ENCODE results near the gene ZNF235.
"Not testable (repeated sequence)": the region's sequence is repeated elsewhere in the genome, so short reads cannot be mapped to it uniquely, and the experiment has no call there.

Gene ZNF235

GRCh38 chr19:44304659-44305193 is at the start of gene ZNF235:
Gene ZNF235, minus strand, starts transcription at chr19:44305025. Its CDS starts 1,621 bp downstream, at chr19:44303404.
- TF ChIP-seq Cebpa-rat (IDR thresholded peaks at IDR 0.05) = no peak
- H3K4me2 ChIP-seq = peak within 1 kb of the TSS; percentile 75 to 94 (median 88)
- no peaks in the 10 kb centered on the region for H4K20me1 ChIP-seq
- no peaks in the 10 kb centered on the region for H3K27me3 ChIP-seq
- peak within 1 kb of the TSS; percentile 71 to 87 (median 80) for H3K4me3 ChIP-seq
- H3K4me1 ChIP-seq = peaks cover 9 to 13% (median 11%) of the 10 kb centered on the region in 10 experiments; a peak in 19 of 20 replicates
- H3K27ac ChIP-seq = peak within 1 kb of the TSS; percentile 27 to 83 (median 73); a peak in 21 of 22 replicates
- peaks cover 0 to 41% (median 14%) of the 10 kb centered on the region in 11 experiments; a peak in 11 of 22 replicates for H3K9me3 ChIP-seq (replicated peaks in 1 of 11)
- peaks cover 11 to 29% (median 26%) of the 10 kb centered on the region in 11 experiments for H3K36me3 ChIP-seq
- peak within 1 kb of the TSS; percentile 71 to 90 (median 82) for H3K9ac ChIP-seq

- Histone ChIP-seq H3K9ac (no peak overlapping the region), H3K27me3 (no peaks in the 10 kb centered on the region), H3K27ac (no peak overlapping the region), H3K4me3 (no peak overlapping the region), H4K20me1 (no peaks in the 10 kb centered on the region), H3K4me1 (peaks cover 0 to 6% (median 0%) of the 10 kb centered on the region in 10 experiments; a peak in 2 of 20 replicates), H3K4me2 (no peak overlapping the region), H3K9me3 (replicated peaks in 1 of 11) (peaks cover 11 to 26% (median 16%) of the 10 kb centered on the region in 11 experiments; a peak in 20 of 22 replicates), H3K36me3 (no peaks in the 10 kb centered on the region)
- TF ChIP-seq Cebpa-rat (IDR thresholded peaks at IDR 0.05) = no peak
Observed at GRCh38 chr19:44346556-44346955, 41.7 kb upstream of the ZNF235 start.

- Histone ChIP-seq H3K36me3 (no peaks in the 10 kb centered on the region), H3K27ac (no peak overlapping the region), H4K20me1 (no peaks in the 10 kb centered on the region), H3K9ac (no peak overlapping the region), H3K4me2 (no peak overlapping the region), H3K9me3 (replicated peaks in 1 of 11) (peaks cover 11 to 26% (median 16%) of the 10 kb centered on the region in 11 experiments; a peak in 20 of 22 replicates), H3K4me3 (no peak overlapping the region), H3K4me1 (peaks cover 0 to 6% (median 0%) of the 10 kb centered on the region in 10 experiments; a peak in 2 of 20 replicates), H3K27me3 (no peaks in the 10 kb centered on the region)
- TF ChIP-seq Cebpa-rat (IDR thresholded peaks at IDR 0.05) = no peak
Observed at GRCh38 chr19:44345959-44346358, 41.1 kb upstream of the ZNF235 start.

- H3K9ac ChIP-seq = no peak overlapping the region
- H3K9me3 ChIP-seq (replicated peaks in 1 of 11) = peaks cover 14 to 23% (median 18%) of the 10 kb centered on the region in 11 experiments; a peak in 21 of 22 replicates
- no peaks in the 10 kb centered on the region for H4K20me1 ChIP-seq
- no peak overlapping the region for H3K4me2 ChIP-seq
- TF ChIP-seq Cebpa-rat (IDR thresholded peaks at IDR 0.05) = no peak
- no peaks in the 10 kb centered on the region for H3K36me3 ChIP-seq
- no peaks in the 10 kb centered on the region for H3K27me3 ChIP-seq
- H3K4me1 ChIP-seq = peaks cover 0 to 6% (median 0%) of the 10 kb centered on the region in 10 experiments; a peak in 2 of 20 replicates
- H3K4me3 ChIP-seq = no peak overlapping the region
- no peak overlapping the region for H3K27ac ChIP-seq
Observed at GRCh38 chr19:44344255-44344654, 39.4 kb upstream of the ZNF235 start.

- Histone ChIP-seq H3K4me3 (no peak overlapping the region), H3K9ac (no peak overlapping the region), H3K27me3 (no peaks in the 10 kb centered on the region), H3K36me3 (no peaks in the 10 kb centered on the region), H3K9me3 (replicated peaks in 1 of 11) (peaks cover 11 to 24% (median 15%) of the 10 kb centered on the region in 11 experiments), H3K4me1 (peaks cover 0 to 6% (median 0%) of the 10 kb centered on the region in 10 experiments; a peak in 2 of 20 replicates), H4K20me1 (no peaks in the 10 kb centered on the region), H3K27ac (no peak overlapping the region), H3K4me2 (no peak overlapping the region)
- no peak for TF ChIP-seq Cebpa-rat (IDR thresholded peaks at IDR 0.05)
Observed at GRCh38 chr19:44341794-44342193, 37.0 kb upstream of the ZNF235 start.

GRCh38 chr19:44334639-44335038 is 29.8 kb upstream of the ZNF235 start:
- H3K9me3 ChIP-seq (replicated peaks in 1 of 11) = peaks cover 80 to 95% (median 86%) of the 10 kb centered on the region in 11 experiments
- H3K36me3 ChIP-seq = peaks cover 0 to 16% (median 0%) of the 10 kb centered on the region in 11 experiments; a peak in 5 of 22 replicates

GRCh38 chr19:44332145-44332544 is 27.3 kb upstream of the ZNF235 start:
- no peak for TF ChIP-seq Cebpa-rat (IDR thresholded peaks at IDR 0.05)
- no peak overlapping the region for H3K27ac ChIP-seq

More at GRCh38 chr19:44334639-44335038, 29.8 kb upstream of the ZNF235 start:
- H3K4me1 ChIP-seq, H3K27me3 ChIP-seq, H4K20me1 ChIP-seq, H3K27ac ChIP-seq, H3K9ac ChIP-seq, H3K4me2 ChIP-seq: not testable (repeated sequence)
- H3K4me3 ChIP-seq = peak overlapping the region in 7 of 10 experiments; percentile 6 to 41 (median 31); a peak in 7 of 20 replicates

GRCh38 chr19:44315883-44316282 is 11.1 kb upstream of the ZNF235 start:
- no peak overlapping the region for H3K27ac ChIP-seq
- peaks cover 6 to 24% (median 11%) of the 10 kb centered on the region in 11 experiments; a peak in 19 of 22 replicates for H3K9me3 ChIP-seq (replicated peaks in 1 of 11)
- H3K36me3 ChIP-seq = no peaks in the 10 kb centered on the region
- no peaks in the 10 kb centered on the region for H3K27me3 ChIP-seq
- H3K4me2 ChIP-seq = no peak overlapping the region
- peaks cover 0 to 6% (median 4%) of the 10 kb centered on the region in 10 experiments; a peak in 9 of 20 replicates for H3K4me1 ChIP-seq
- H4K20me1 ChIP-seq = no peaks in the 10 kb centered on the region
- no peak overlapping the region for H3K9ac ChIP-seq
- H3K4me3 ChIP-seq = no peak overlapping the region
- TF ChIP-seq Cebpa-rat (IDR thresholded peaks at IDR 0.05) = no peak

More at GRCh38 chr19:44332145-44332544, 27.3 kb upstream of the ZNF235 start:
- Histone ChIP-seq H3K4me1 (no peaks in the 10 kb centered on the region), H3K9ac (no peak overlapping the region), H3K4me3 (no peak overlapping the region), H3K27me3 (no peaks in the 10 kb centered on the region), H3K9me3 (replicated peaks in 1 of 11) (peaks cover 69 to 99% (median 90%) of the 10 kb centered on the region in 11 experiments), H3K36me3 (peaks cover 0 to 16% (median 0%) of the 10 kb centered on the region in 11 experiments; a peak in 5 of 22 replicates), H3K4me2 (no peak overlapping the region), H4K20me1 (no peaks in the 10 kb centered on the region)

GRCh38 chr19:44313231-44313630 is 8.4 kb upstream of the ZNF235 start:
- Histone ChIP-seq H3K27ac (no peak overlapping the region), H3K9me3 (replicated peaks in 1 of 11) (peaks cover 0 to 35% (median 9%) of the 10 kb centered on the region in 11 experiments; a peak in 13 of 22 replicates), H3K27me3 (no peaks in the 10 kb centered on the region), H3K4me2 (peak overlapping the region in 3 of 11 experiments; percentile 9 to 26 (median 23); a peak in 2 of 22 replicates), H3K9ac (no peak overlapping the region), H3K4me3 (no peak overlapping the region), H3K4me1 (peaks cover 0 to 6% (median 4%) of the 10 kb centered on the region in 10 experiments; a peak in 9 of 20 replicates), H4K20me1 (no peaks in the 10 kb centered on the region), H3K36me3 (no peaks in the 10 kb centered on the region)
- TF ChIP-seq Cebpa-rat (IDR thresholded peaks at IDR 0.05) = no peak

Measured in BLaER1 treated with 17β-estradiol and CSF1 and Interleukin-3, amounts not matched to agents 10 nM and 100 nM (cell line).